Lung microvascular endothelial cell (primary cell): ENCODE data around the gene TPD52L1. TPM values are rescaled to one million over a fixed set of nuclear protein-coding genes. Genes with fewer than 3 reads are reported as not detected.
"Not testable (repeated sequence)": the region's sequence is repeated elsewhere in the genome, so short reads cannot be mapped to it uniquely, and the experiment has no call there.

Experiments used
- DNase-seq, 2 donors: peaks; one replicate each; pipeline versions ENCODE4 v3.0.0 to v3.0.0-alpha.2; 2010; ENCODE audit warnings: low read depth in 2 of 2
- total RNA-seq: library from RNA; depleted of rRNA; stranded (reverse); fragments of >200 nt; gene quantifications from 2 replicates; pipeline ENCODE4 v1.2.1, GENCODE V29; 2014

Gene TPD52L1, protein sequence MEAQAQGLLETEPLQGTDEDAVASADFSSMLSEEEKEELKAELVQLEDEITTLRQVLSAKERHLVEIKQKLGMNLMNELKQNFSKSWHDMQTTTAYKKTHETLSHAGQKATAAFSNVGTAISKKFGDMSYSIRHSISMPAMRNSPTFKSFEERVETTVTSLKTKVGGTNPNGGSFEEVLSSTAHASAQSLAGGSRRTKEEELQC
- total RNA-seq = 1.1 and 2.4 TPM in 2 replicates

DNA sequence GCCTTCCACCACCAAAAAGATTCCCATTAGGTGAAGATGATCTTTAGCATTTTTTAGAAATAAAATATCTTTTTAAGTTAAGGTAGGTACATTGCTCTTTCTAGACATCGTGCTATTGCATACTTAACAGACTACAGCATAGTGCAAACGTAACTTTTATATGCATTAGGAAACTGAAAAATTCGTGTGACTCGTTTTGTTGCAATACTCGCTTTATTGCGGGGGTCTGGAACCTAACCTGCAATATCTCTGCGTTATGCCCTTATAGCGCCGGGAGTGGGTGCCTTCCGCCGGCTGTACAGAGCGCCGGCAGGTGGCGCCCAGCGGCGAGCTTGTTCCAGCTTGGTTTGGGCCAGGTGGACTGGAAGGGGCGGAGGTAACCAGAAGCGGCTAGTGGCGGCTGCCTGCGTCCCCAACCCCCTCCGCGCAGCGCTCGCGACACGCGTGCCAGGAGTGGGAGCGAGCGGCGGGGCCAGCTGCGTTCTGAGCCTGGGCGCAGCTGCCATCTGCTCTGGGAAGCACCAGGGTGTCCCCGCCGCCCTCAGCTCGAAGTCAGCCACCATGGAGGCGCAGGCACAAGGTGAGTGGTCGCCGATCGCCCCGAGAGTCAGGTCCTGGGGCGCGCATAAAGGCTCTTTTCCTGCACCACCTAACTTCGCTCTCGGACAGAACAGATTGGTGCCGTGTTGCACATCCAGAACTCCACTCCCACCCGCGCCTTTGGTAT, at the start of gene TPD52L1:
Gene TPD52L1, plus strand, starts transcription at position 383 of the 727 bp plus-strand sequence. Its CDS starts 179 bp downstream, at position 562.
- DNase-seq = peak; percentile 54 to 76

DNA sequence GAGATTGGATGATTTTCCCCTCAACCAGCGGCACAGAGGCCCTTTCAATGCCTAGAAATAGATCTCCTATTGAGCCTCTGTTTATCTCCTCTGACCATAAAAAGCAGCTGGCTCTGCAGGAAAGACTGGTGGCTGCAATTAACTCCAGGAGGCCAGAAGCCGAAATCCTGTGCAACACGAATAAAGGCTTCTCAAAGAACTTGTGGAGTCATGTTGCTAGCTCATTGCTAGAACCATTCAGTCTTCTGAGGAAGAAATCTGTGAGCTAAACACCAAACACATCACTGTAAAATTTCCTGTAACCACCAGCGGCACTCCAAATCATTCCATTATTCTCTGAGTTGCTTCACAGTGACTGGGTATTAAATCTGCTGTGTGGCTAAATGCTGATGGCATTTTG, 49.1 kb upstream of the TPD52L1 start:
- DNase-seq = peak in 1 of 2 donors; percentile 15

DNA sequence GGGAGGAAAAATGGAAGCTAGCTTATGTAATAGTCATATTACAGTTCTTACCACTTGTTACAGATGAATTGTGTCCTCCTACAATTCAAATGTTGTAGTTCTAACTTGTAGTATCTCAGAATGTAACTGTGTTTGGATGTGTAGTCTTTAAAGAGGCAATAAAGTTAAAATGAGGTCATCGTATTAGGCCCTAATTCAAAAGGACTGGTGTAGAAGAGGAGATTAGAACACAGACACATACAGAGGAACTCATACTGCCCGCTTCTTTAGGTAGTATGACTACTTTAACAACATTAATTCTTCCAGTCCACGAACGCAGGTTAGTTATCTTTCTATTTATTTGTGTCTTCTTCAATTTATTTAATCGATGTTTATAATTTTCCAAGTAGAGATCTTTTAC, 46.5 kb upstream of the TPD52L1 start:
- DNase-seq = no peak

DNA sequence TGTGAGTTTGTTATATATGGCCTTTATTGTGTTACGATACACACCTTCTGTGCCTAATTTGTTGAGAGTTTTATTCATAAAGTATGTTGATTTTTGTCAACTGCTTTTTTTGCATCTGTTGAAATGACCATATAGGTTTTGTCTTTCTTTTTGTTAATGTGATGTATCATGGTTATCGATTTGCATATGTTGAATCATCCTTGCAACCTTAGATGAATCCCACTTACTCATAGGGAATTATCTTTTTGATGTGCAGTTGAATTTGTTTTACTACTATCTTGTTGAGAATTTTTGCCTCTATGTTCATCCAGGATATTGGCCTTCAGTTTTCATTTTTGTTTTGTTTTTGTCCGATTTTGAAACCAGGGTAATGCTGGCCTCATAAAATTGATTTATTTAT, 45.7 kb upstream of the TPD52L1 start:
- no peak for DNase-seq

DNA sequence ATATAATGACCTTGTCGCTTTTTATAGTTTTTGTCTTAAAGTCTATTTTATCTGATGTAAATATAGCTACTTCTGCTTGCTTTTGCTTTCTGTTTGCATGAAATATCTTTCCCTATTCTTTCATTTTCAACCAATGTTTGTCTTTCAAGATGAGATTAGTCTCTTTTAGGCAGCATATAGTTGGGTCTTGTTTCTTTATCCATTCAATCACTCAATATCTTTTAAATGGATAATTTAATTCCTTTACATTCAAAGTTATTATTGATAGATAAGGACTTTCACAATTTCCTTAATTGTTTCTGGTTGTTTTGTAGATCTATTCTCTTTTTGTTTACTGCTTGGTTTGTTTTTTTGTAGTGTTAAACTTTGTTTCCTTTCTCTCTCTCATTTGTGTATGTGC, 43.5 kb upstream of the TPD52L1 start:
- no peak for DNase-seq

DNA sequence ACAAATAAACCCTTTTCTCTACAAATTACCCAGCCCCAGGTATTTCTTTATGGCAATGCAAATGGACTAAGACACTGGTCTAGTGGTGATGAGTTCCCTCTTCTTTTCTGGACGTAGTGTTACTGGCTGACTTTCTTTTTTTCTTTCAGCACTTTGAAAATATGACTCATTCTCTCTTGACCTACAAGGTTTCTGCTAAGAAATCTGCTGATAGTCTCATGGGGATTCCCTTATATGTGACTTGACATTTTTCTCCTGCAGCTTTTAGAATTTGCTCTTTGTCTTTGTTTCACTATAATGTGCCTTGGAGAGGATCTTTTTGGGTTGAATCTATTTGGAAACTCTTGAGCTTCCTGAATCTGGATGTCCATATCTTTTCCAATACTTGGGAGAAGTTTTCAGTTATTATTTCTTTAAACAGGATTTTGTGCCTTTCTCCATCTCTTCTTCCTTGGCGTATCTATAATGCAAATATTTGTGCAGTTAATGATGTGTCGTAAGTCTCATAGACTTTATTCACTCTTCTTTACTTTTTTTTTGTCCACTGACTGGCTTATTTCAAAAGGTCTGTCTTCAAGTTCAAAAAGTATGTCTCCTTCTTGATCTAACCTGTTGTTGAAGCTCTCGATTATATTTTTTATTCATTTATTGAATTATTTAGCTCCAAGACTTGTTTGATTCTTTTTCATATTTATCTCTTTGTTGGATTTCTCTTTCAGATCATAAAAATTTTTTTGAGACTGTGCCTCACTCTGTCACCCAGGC, 42.2 kb upstream of the TPD52L1 start:
- DNase-seq = no peak

DNA sequence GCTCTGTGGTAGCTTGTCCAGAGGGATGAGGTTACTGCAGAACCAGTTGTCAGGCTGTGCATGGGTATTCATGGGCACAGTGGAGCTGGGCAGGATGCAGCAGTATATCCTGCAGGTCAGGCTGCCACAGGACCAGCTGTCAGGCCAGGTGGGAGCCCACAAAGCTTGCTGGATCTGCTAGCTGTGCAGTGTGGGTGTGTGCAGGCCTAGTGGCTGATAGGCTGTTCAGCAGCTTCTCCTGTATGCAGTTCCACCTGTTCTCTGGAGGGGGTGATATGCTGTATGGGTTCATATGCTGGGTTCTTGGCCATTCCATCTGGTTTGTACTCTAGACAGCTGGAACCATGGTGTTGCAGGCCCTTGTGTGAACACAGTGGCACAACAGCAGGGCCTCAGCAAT, 40.6 kb upstream of the TPD52L1 start:
- no peak for DNase-seq

DNA sequence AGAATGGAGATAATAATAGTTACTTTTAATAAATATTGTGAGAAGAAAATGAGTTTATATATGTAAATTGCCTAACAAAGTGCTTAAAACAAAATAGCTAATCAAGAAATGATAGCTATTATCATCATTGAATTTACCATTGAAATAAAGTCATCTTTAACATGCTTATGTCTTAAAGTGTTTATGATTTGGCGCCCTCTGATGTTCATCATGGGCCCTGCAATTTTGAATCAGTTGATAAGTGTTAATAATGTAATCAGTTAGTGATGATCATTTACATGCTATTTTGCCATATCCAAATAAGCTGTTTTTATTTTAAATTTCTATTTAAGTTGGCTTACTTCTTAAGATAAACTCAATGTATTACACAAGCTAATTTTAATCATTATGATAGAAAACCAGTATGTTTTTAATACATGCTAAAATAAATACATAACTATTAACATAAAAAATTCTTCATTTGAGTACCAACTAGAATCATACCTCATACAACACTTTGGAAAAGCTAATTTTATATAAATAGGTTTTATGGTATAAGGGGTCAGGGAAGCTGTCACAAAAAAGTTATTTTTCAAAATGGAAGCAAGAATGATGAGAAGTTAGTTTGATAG, 39.2 kb upstream of the TPD52L1 start:
- DNase-seq = peak; percentile 70 to 76

DNA sequence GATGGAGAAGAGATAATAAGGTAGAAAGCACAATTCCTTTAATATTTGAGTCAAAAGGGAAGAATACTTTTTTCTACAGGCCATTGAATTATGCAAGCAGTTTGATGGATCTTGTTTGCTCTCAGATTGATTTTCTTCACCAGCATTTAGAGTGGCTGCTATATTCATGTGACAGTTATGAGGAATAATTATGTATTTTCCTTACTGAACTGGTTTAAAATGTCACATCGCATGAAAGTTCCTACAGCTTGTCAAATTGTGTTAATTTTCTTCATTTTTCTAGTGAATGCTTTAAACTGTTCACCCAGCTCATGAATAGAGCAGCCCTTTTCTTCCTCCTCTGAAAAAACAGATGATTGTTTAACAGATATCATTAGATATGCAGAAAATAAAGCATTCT, 37.4 kb upstream of the TPD52L1 start:
- no peak for DNase-seq

DNA sequence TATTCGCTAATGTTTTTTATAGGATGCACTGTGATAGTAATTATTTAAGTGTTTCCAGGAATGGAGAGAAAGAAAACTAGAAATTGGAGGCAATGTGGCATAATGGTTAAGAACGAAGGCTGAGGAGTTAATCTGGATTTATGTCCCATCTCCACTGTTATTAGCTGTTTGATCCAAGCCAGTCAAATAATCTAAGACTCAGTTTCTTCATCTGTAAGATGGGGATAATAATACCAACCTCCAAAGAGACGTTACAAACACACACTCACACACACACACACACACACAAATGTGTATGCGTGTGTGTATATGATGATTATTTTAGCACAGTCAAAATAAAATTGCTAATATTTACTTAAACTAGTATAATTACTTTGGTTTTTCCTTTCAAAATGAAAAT, 36.9 kb upstream of the TPD52L1 start:
- no peak for DNase-seq

DNA sequence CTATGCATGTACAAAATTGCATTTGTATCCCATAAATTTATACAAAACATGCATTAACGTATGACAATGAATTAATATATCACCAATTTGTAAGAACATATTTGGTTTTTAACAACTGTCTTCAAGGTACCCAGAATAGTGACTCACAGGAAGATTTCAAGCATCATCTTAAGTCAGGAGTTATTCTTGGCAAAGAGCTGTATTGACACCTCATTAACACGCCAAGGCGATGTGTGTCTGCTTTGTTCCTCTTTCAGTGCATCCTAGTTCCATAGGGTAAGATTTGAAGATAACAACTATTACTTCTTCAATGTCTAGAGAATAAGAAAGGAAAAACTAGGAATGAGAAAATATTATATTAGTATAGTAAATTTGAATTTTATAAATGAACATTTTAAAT, 35.8 kb upstream of the TPD52L1 start:
- DNase-seq = peak in 1 of 2 donors; percentile 30

DNA sequence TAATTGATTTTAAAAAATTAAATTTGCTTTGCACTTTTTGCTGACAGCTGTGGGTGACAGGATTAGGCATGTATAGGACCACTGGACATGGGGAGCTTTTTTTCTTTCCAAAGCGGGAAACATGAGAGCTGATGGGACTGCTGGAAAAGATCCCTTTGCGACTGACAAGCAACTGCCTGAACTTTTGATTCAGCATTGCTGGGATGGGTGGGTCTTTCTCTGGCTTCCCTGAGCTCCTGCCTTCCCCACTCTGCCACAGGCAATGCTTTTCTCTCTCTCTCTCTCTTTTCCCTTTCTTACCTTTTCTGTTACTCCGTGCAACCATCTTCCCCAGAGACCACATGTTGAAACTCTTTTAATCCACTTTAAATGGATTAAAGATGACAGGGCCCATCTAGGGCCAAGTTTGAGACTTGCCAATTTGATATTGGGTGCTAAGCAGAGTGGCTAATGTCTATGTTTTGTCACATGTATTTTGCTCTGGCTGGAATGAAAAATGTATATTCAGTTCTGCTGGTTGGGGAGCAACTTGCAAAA, 33.5 kb upstream of the TPD52L1 start:
- no peak for DNase-seq

DNA sequence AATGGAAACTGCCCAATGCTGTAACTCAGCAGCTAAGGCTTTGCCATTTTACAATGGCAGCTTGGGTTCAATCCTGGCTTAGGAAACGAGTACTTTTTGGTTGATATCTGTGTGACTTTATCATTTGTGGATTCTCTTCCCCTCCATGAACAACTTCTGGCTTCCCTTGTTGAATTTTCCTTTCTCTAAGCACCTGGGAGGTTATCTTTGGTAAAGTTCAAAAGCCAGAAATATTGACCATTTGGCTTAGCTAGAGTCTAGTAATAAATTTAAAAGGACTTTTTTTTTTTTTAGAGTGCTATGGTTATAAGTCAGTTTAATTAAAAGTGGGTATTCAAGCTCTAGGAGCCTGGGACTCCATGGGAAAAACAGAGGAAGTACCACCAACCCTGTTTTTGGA, 31.7 kb upstream of the TPD52L1 start:
- DNase-seq = no peak

DNA sequence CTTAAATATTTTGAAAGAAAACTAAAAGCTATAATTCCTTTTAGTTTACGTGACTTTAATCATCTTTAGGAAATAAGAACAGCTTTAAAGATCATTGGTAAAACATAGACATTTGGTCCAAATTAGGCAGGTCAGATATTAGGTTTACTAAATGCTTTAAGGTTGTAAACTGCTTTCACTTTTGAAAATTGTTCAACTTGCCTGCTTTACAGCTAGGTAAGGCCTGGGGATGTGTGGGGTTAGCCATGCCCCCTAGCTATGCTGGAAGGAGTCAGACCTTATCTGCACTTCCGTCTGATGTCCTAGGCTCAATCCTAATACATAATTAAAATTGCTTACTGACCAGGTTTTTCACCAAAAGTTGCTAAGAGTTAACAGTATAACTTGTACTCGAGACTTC, 30.5 kb upstream of the TPD52L1 start:
- no peak for DNase-seq

DNA sequence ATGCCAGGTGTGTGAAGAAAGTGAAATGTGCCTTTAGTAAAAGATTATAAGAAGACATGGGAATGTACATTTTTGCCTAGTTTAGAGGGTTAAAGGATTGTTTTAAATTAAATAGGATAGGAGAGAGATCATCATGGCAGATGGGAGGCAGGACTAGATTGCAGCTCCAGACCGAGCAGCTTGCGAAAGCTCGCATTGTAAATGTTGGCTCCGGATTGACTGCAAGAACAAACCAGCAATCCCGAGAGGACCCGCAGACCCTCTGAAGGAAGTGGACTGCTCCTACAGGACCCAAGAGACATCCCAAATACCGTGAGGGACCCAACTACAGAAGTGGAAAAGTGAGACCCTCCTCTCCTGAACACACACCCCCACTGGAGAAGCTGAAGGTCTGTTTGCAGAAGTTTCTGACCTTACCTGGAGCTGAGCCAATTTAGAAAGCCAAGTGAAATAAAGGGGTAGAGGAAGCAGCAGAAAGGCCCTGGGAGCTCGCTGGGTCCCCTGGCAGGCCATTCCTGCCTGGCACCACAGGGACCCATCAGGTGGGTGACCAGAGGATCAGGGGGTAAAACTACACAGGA, 30.0 kb upstream of the TPD52L1 start:
- peak in 1 of 2 donors; percentile 17 for DNase-seq

DNA sequence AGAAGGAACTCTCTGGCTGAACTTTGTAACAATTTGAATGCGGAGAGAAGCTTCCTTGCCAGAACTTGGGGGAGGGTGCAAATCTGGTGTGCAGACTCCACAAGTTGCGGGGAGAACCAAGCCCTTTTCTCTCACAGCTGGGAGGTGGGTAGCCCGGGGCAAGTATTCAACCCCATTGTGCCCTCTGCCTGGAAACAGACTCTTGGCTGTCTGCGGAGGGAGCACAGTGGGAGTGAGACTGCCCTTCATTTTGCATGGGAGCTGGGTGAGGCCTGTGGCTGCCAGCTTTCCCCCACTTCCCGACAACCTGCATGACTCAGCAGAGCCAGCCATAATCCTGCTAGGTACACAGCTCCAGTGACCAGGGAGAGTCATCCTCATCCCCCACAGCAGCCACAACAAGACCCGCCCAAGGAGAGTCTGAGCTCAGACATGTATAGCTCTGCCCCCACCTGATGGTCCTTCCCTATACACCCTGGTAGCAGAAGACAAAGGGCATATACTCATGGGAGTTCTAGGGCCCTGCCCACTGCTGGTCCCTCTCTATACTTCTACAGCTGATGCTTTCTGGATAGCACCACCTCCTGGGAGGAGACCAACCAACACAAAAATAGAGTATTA, 29.4 kb upstream of the TPD52L1 start:
- DNase-seq = no peak

DNA sequence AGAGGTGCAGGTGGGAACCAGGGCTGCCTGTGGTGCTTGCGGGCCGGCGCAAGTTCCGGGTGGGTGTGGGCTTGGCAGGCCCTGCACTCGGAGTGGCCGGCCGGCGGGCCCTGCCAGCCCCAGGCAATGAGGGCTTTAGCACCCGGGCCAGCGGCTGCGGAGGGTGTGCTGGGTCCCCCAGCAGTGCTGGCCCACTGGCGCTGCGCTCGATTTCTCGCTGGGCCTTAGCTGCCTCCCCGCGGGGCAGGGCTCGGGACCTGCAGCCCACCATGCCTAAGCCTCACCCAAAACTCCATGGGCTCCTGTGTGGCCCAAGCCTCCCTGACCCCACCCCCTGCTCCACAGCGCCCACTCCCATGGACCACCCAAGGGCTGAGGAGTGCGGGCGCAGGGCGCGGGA, 27.7 kb upstream of the TPD52L1 start:
- not testable (repeated sequence) for DNase-seq

DNA sequence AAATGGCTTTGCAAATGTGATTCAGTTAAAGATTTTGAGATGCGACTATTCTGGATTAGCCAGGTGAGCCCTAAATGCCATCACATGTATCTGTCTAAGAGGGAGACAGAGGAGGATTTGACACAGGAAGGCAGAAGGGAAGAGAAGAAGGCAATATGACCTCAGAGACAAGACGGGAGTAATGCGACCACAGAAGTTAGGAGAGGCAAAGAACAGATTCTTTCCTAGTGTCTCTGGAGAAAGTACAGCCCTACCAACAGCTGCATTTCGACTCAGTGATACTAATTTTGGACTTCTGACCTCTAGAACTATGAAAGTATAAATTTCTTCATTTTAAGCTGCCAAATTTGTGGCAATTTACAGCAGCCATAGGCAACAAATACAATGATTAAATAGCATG, 24.2 kb upstream of the TPD52L1 start:
- DNase-seq = no peak

DNA sequence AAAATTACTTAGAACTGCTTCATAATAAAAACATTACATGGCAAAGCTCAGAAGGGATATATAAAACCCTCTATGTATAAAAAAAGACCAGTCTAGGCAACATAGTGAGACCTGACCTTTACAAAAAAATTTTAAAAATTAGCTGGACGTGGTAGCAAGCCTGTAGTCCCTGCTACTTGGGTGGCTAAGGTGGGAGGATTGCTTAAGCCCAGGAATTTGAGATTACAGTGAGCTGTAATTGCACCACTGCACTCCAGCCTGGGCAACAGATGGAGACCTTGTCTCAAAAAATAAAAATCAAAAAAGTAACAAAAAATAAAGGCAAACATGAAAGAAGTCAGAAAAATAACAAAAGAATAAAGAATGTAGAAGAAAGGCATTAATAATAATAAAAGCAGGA, 21.5 kb upstream of the TPD52L1 start:
- DNase-seq = no peak

DNA sequence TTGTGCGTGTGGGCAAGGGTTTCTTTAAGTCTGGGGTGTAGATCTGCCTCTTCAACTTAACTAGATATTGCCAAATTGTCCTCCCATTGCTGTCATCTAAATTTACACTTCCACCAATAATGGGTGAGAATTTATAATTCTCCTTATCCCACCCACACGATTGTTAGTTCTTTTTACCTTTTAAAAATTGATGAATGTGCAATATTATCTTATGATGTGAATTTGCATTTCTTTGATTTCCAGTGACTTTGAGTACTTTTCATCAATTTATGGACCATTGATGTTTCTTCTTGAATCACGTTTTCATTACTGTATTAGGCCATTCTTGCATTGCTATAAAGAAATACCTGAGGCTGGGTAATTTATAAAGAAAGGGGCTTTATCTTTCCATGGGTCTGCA, 17.2 kb upstream of the TPD52L1 start:
- no peak for DNase-seq

DNA sequence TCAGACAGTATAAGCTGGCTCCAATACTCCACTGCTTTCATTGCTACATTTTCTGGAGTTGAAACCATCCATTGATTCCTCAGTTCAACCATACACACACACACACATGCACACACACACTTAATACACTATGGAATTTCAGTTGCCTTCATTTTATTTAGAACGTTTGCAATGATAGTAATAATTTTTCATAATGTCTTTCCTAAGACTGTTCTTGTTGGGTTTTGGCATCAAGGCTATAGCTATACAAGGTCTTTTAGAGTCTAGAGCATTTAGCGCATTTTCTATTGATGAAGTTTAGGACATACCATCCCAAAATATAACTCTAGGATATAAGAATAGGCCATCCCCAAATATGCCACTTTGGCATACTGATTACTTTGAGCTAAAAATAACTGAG, 15.5 kb upstream of the TPD52L1 start:
- DNase-seq = no peak
